OCI-LY3 (cell line): ENCODE results near the gene MTHFS.

ENCODE experiments used
- H2AFZ ChIP-seq: fragments of 200-600, 300-600 bp; shearing (Covaris generic); 2 replicates; pipeline ENCODE4 v1.6.0; 2014; ENCODE audit warnings: antibody characterized with exemption, low read depth, low read length
- H3K27ac ChIP-seq: fragments of 200-600, 300-600 bp; sonication (generic); 2 replicates; pipeline ENCODE4 v1.5.1; 2014; ENCODE audit warnings: mild to moderate bottlenecking, low read length, moderate library complexity, mixed read lengths
- H3K27me3 ChIP-seq: fragments of 200-600, 300-600 bp; sonication (generic); 2 replicates; pipeline ENCODE4 v1.6.1; 2014; ENCODE audit warnings: low read depth, low read length, mixed read lengths
- H3K36me3 ChIP-seq: fragments of 200-600, 300-600 bp; sonication (generic); replicated peaks from 2 replicates; pipeline ENCODE3; 2014; ENCODE audit warnings: low read depth, low read length, mixed read lengths
- H3K4me1 ChIP-seq: fragments of 300-600, 200-600 bp; sonication (generic); 2 replicates; pipeline ENCODE4 v1.6.1; 2014; ENCODE audit warnings: low read length, mixed read lengths
- H3K4me2 ChIP-seq: fragments of 200-600, 300-600 bp; sonication (generic); 2 replicates; pipeline ENCODE4 v1.6.1; 2014; ENCODE audit warnings: low read length, mixed read lengths
- H3K4me3 ChIP-seq: fragments of 300-600, 200-600 bp; sonication (generic); 2 replicates; pipeline ENCODE4 v1.5.1; 2014; ENCODE audit warnings: antibody characterized with exemption, mild to moderate bottlenecking, low read length, moderate library complexity
- H3K79me2 ChIP-seq: fragments of 300-600, 200-600 bp; shearing (Covaris generic); 2 replicates; pipeline ENCODE4 v1.6.1; 2014; ENCODE audit warnings: mild to moderate bottlenecking, low read length, mixed read lengths
- H3K9ac ChIP-seq: fragments of 300-600, 200-600 bp; shearing (Covaris generic); 2 replicates; pipeline ENCODE4 v1.6.0; 2014; ENCODE audit warnings: mild to moderate bottlenecking, low read length, moderate library complexity
- H3K9me3 ChIP-seq: fragments of 200-600, 300-600 bp; shearing (Covaris generic); 2 replicates; pipeline ENCODE4 v1.6.1; 2014; ENCODE audit warnings: low read length, mixed read lengths; ENCODE audit not compliant: insufficient read depth
- H4K20me1 ChIP-seq: fragments of 200-600, 300-600 bp; sonication (generic); 2 replicates; pipeline ENCODE4 v1.6.1; 2016; ENCODE audit warnings: low read length, mixed read lengths; ENCODE audit not compliant: insufficient read depth
- EZH2phosphoT487 ChIP-seq: fragments of 200-600 bp; shearing (Covaris generic); IDR thresholded peaks from 2 replicates; pipeline ENCODE4 v1.6.1; 2018; ENCODE audit warnings: antibody characterized with exemption, mixed run types, low read depth
- TF ChIP-seq, protein P1 (sequence below): fragments of 200-600, 300-600 bp; sonication (generic); IDR thresholded peaks from 2 replicates; pipeline ENCODE4 v1.5.1; 2014; ENCODE audit warnings: antibody characterized with exemption, low read length, low read depth

Gene MTHFS

DNA sequence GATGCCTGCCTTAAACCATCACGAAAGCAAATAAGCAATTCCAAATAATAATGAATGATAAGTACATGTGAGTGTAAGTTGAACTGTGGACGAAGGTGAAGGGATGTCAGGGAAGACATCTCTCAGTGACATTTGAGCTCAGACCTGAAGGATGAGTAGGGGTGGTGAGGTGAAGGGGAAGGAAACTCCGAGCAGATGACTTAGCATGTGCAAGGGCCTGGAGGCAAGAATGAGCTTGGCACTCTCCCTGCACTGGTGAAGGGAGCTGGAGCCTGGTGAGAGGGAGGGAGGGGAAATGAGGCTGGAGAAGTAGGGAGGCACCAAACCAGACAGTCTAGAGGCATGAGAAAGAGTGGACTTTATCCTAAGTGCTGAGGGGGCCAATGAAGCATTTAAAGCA, 84.3 kb downstream of the MTHFS start:
- H4K20me1 ChIP-seq, result no peaks in the 10 kb centered on the region
- H3K4me3 ChIP-seq, result no peak overlapping the region
- H3K4me2 ChIP-seq, result no peak overlapping the region
- H2AFZ ChIP-seq, result no peak overlapping the region
- no peaks in the 10 kb centered on the region for H3K27me3 ChIP-seq
- H3K27ac ChIP-seq, result no peak overlapping the region
- H3K4me1 ChIP-seq, result peaks cover 22% of the 10 kb centered on the region
- no peaks in the 10 kb centered on the region for H3K36me3 ChIP-seq
- no peak for TF ChIP-seq EZH2phosphoT487
- TF ChIP-seq, protein P1, sequence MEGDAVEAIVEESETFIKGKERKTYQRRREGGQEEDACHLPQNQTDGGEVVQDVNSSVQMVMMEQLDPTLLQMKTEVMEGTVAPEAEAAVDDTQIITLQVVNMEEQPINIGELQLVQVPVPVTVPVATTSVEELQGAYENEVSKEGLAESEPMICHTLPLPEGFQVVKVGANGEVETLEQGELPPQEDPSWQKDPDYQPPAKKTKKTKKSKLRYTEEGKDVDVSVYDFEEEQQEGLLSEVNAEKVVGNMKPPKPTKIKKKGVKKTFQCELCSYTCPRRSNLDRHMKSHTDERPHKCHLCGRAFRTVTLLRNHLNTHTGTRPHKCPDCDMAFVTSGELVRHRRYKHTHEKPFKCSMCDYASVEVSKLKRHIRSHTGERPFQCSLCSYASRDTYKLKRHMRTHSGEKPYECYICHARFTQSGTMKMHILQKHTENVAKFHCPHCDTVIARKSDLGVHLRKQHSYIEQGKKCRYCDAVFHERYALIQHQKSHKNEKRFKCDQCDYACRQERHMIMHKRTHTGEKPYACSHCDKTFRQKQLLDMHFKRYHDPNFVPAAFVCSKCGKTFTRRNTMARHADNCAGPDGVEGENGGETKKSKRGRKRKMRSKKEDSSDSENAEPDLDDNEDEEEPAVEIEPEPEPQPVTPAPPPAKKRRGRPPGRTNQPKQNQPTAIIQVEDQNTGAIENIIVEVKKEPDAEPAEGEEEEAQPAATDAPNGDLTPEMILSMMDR, result no peak
- no peaks in the 10 kb centered on the region for H3K79me2 ChIP-seq
- no peak overlapping the region for H3K9ac ChIP-seq
- no peaks in the 10 kb centered on the region for H3K9me3 ChIP-seq

DNA sequence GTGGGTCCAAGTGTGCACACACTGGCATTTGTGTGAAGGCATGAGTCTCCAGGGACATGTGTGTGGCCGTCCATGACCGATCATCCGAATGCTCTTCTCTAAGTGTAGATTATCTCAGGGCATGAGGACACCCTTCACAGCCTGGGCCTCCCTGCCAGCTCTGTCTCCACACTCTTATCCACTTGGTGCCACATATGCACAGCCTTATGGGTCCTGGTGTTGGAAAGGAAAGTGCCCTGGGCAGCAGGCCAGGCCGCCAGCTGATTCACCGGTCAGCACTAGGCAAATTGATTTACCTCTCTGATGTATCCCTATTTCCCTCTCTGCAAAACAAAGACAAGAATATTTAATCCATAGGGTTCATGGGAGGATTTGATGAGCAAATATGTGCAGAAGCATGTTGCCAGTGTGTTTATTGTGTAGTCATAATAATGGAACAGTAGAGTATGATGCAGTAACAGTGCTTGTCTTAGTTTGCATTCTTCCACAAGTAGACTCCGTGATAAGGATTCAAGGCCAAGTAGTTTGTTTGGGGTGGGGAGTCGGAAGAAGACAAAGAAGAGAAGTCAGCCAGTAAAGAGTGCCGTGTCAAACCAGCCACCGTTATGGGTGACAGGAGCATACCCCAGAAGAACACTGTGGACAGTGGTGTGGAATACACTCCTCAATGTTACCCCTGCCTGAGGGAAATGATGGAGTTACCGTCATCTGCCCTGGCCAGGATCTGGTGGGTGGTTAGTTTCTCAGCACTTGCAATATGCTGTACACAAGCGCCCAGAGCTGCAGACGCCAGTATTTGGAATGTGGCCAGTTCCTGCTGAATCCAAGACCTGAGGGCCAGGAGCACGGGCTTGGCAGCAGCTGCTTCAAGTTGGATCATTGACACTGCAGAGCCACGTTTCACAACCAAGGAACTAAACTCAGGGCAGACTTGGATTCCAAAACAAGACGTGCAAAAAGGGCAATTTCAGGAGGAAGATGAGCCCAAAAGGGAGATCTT, 85.1 kb downstream of the MTHFS start:
- Histone ChIP-seq H3K27ac (no peak overlapping the region), H3K9ac (no peak overlapping the region), H3K4me3 (no peak overlapping the region), H3K4me1 (peaks cover 23% of the 10 kb centered on the region), H3K4me2 (no peak overlapping the region), H3K9me3 (no peaks in the 10 kb centered on the region), H3K36me3 (peaks cover under 1% of the 10 kb centered on the region), H3K27me3 (no peaks in the 10 kb centered on the region), H2AFZ (no peak overlapping the region), H4K20me1 (no peaks in the 10 kb centered on the region), H3K79me2 (no peaks in the 10 kb centered on the region)
- no peak for TF ChIP-seq EZH2phosphoT487
- TF ChIP-seq, protein P1, result no peak

DNA sequence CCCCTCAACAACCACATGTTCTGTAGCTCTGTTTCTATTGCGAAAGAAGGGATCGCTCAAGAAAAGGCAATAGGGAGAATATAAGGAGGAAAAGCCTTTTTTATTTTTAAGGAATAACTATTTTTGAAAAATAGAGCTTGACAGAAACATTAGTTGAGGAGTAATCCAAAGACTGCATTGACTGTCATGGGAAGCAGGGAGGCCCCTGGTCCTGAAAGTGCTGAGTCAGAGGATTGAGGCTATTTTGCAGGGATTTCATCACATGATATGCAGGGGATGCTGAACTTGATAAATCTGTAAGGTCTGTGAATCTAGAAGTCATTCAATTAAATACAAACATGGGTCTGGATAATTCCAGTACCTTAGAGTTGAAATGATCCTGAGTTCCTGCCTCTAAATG, 92.0 kb downstream of the MTHFS start:
- peaks cover 3% of the 10 kb centered on the region for H3K36me3 ChIP-seq
- no peaks in the 10 kb centered on the region for H4K20me1 ChIP-seq
- H2AFZ ChIP-seq, result no peak overlapping the region
- H3K4me3 ChIP-seq, result no peak overlapping the region
- no peaks in the 10 kb centered on the region for H3K9me3 ChIP-seq
- peaks cover 23% of the 10 kb centered on the region for H3K4me1 ChIP-seq
- H3K27me3 ChIP-seq, result no peaks in the 10 kb centered on the region
- no peak overlapping the region for H3K9ac ChIP-seq
- H3K79me2 ChIP-seq, result no peaks in the 10 kb centered on the region
- H3K27ac ChIP-seq, result no peak overlapping the region
- H3K4me2 ChIP-seq, result no peak overlapping the region
- no peak for TF ChIP-seq EZH2phosphoT487
- TF ChIP-seq, protein P1, result no peak

DNA sequence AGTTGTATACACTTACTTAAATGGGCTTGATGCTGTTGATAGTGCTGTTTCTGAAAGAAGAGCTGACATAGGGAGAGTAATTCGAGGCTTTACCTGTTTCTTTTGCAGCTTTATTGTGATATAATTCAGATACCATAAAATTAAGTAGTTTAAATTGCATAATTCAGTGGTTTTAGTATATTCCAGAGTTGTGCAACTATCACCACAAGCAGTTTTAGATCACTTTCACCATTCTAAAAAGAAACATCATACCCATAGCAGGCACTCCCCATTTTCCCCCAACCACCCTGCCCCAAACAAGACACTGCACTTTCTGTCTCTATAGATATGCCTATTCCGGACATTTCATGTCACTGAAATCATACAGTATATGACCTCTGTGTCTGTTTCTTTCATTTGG, 98.5 kb downstream of the MTHFS start:
- H4K20me1 ChIP-seq, result no peaks in the 10 kb centered on the region
- no peak overlapping the region for H3K4me2 ChIP-seq
- H2AFZ ChIP-seq, result no peak overlapping the region
- no peaks in the 10 kb centered on the region for H3K36me3 ChIP-seq
- H3K4me1 ChIP-seq, result no peaks in the 10 kb centered on the region
- H3K27me3 ChIP-seq, result no peaks in the 10 kb centered on the region
- no peaks in the 10 kb centered on the region for H3K9me3 ChIP-seq
- TF ChIP-seq, protein P1, result no peak
- no peak for TF ChIP-seq EZH2phosphoT487
- H3K4me3 ChIP-seq, result no peak overlapping the region
- no peak overlapping the region for H3K27ac ChIP-seq
- H3K9ac ChIP-seq, result no peak overlapping the region
- no peaks in the 10 kb centered on the region for H3K79me2 ChIP-seq
